ENCODE data around the gene MAP4K2.

Gene MAP4K2

GRCh38 chr11:64813826-64814225, 10.8 kb upstream of the MAP4K2 start:
- DNase-seq (ENCODE audit: low spot score) = no peak
- no peak for FAIRE-seq

- DNase-seq (ENCODE audit: low spot score) = no peak
- FAIRE-seq = no peak
Observed at GRCh38 chr11:64810891-64811272, 7.9 kb upstream of the MAP4K2 start.

- peak; percentile 86 for DNase-seq (ENCODE audit: low spot score)
- FAIRE-seq = peak; percentile 81
Observed at GRCh38 chr11:64810271-64810890, 7.4 kb upstream of the MAP4K2 start, which contains the start of gene MEN1. Gene MEN1, minus strand, starts transcription at chr11:64810551. Its CDS starts 442 bp downstream, at chr11:64810109.

- DNase-seq (ENCODE audit: low spot score) = no peak
- no peak for FAIRE-seq
Observed at GRCh38 chr11:64809781-64810241, 6.8 kb upstream of the MAP4K2 start.

- no peak for FAIRE-seq
Observed at GRCh38 chr11:64805481-64805880, 2.5 kb upstream of the MAP4K2 start.

GRCh38 chr11:64804346-64805210, 1.6 kb upstream of the MAP4K2 start:
- FAIRE-seq (no peak), DNase-seq (ENCODE audit: low spot score) (no peak)

More at GRCh38 chr11:64805481-64805880, 2.5 kb upstream of the MAP4K2 start:
- DNase-seq (ENCODE audit: low spot score) = no peak

- DNase-seq (ENCODE audit: low spot score) (no peak), FAIRE-seq (no peak)
Observed at GRCh38 chr11:64803846-64804345, 882 bp upstream of the MAP4K2 start.

GRCh38 chr11:64802370-64803157, 450 bp downstream of the MAP4K2 start:
- FAIRE-seq (no peak), DNase-seq (ENCODE audit: low spot score) (no peak)

GRCh38 chr11:64801561-64802369, 1.2 kb downstream of the MAP4K2 start:
- DNase-seq (ENCODE audit: low spot score) = no peak

GRCh38 chr11:64801158-64801464, 1.9 kb downstream of the MAP4K2 start:
- FAIRE-seq (no peak), DNase-seq (ENCODE audit: low spot score) (no peak)

More at GRCh38 chr11:64801561-64802369, 1.2 kb downstream of the MAP4K2 start:
- FAIRE-seq = no peak

GRCh38 chr11:64800303-64801157, 2.5 kb downstream of the MAP4K2 start:
- DNase-seq (ENCODE audit: low spot score) (no peak), FAIRE-seq (no peak)

- FAIRE-seq (no peak), DNase-seq (ENCODE audit: low spot score) (no peak)
Observed at GRCh38 chr11:64799623-64800302, 3.3 kb downstream of the MAP4K2 start.

GRCh38 chr11:64799256-64799622, 3.8 kb downstream of the MAP4K2 start:
- FAIRE-seq (no peak), DNase-seq (ENCODE audit: low spot score) (no peak)

- no peak for FAIRE-seq
Observed at GRCh38 chr11:64796757-64797541, 6.1 kb downstream of the MAP4K2 start.

GRCh38 chr11:64796047-64796756, 6.8 kb downstream of the MAP4K2 start:
- DNase-seq (ENCODE audit: low spot score) = no peak
- no peak for FAIRE-seq

More at GRCh38 chr11:64796757-64797541, 6.1 kb downstream of the MAP4K2 start:
- DNase-seq (ENCODE audit: low spot score) = no peak

- FAIRE-seq = no peak
Observed at GRCh38 chr11:64794526-64794925, 8.5 kb downstream of the MAP4K2 start.

GRCh38 chr11:64793271-64794160, 9.5 kb downstream of the MAP4K2 start:
- DNase-seq (ENCODE audit: low spot score) (no peak), FAIRE-seq (no peak)

More at GRCh38 chr11:64794526-64794925, 8.5 kb downstream of the MAP4K2 start:
- DNase-seq (ENCODE audit: low spot score) = no peak
